GM19438 (cell line): ENCODE measurements around the gene FDXACB1.
"Not testable (repeated sequence)": the region's sequence is repeated elsewhere in the genome, so short reads cannot be mapped to it uniquely, and the experiment has no call there.

Experiments used
- ATAC-seq: cut with Tn5 transposase; IDR thresholded peaks from one replicate; pipeline ENCODE4 v1.9.1; 2021; ENCODE audit warnings: low read depth; ENCODE audit not compliant: unreplicated experiment

FDXACB1 gene

DNA sequence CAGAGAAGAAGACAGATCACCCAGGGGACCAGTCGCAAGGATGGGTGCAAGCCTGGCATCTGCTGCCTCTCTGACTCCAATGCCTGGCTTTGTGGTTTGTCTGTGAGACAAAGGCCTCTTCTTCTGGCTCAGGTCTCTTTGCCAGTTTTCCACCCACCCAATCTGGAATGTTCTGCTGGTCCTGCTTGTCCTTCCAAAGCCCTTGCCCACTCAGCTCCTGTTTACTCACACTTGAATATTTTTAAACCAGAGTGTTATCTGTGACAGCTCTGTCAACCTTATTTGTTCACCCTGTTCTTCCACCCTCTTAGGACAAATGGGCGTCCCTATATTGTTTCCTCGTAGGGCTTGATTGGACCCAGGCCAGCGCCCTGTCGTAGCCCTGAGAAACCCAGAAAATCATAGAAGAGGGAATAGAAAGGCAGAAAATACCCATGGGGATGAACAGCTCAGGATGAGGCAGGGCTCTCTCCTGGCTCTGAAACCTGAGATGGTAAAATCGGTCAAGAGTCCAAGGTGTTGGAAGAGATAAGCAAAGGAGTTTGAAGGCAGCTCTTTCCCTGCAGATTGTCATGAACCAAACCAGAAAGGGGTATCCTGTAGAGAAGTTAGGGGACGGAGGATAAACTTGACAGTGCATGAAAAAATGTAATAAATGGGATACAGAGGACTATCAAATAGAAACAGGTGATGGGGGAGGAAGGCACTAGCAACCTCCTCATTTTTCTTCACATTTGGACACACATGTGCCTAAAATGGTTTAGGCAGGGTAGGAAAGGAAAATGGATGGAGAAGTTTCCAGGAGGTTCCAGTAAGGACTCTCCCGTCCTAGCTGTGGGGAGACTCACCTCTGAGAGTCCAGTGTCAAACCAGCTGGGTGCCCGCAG lies 32.0 kb upstream of the FDXACB1 start:
- ATAC-seq = no peak

DNA sequence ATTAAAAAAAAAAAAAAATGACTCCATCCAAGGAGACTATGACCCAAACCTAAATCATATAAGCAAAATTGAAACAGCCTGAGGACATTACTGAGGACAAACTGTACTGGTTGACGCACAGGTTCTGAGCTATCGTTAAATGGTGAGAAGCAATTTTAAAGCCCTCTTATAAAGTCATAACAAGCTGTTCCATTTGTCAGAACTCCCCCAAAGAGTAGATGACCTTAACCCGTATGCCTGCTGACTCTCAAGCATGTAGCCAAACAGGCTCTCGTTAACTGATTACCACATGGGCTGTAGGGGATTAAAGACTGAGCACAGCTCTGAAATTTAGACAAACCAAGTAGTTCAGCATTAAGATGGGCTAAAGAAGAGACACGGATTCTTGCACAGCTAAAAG lies 30.4 kb upstream of the FDXACB1 start:
- ATAC-seq = no peak

DNA sequence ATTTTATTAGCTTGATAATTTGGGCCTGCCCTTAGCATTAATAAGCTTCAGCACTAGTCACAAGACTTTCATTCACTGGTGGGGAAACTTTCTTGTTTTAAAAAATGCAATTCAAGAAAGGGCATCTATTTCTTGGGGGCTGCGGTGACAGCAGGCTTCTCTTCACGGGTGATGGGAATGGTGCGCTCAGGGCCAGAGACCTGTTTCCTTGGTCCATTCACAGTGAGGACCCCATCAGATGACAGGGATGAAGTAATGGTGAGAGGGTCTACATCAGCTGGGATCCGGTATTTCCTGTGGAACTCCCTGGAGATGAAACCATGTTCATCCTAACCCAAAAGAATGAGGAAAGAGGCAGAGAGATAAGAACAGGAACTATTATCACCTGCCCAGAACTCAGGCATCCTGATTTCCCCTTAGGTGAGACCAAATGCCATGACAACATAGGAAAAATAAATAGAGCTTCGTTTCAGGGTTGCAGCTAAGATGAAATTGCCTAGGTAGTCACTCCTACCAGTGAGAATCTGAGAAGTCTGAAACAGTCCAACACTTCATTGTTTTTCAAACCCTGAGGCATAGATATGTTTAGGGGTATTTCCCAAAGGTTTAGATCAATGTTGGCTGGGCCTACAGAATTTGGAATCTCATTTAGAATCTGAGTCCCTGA lies 29.8 kb upstream of the FDXACB1 start:
- ATAC-seq = no peak

DNA sequence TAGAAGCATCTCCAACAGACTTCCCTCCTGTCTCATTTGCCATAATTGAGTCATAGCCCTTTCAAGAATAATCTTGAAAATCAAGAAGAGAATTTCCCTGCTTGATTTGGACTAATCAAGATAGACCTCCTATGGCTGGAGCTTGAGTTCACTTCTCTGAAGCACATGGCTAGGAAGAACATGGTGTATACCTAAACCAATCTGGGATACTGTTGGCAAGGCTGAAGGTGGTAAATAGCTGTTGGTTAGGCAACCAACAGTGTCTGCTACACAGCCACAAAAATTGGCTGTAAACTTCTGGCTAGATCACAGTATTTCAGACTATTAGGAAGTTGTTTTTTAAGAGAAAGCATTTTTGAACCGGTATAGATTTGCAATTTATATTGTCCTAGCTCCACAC lies 27.7 kb upstream of the FDXACB1 start:
- no peak for ATAC-seq

DNA sequence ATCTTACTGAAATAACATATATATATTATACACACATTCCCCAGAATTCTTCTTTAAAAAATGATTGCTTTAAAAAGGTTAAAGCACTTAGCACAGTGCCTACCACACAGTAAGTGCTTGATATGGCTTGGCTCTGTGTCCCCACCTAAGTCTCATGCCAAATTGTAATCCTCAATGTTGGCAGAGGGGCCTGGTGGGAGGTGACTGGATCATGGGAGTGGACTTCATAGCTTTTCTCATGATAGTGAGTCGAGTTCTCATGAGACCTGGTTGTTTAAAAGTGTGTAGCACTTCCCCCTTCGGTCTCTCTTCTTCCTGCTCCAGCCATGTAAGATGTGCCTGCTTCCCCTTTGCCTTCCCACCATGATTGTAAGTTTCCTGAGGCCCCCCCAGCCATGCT lies 26.4 kb upstream of the FDXACB1 start:
- ATAC-seq = no peak

DNA sequence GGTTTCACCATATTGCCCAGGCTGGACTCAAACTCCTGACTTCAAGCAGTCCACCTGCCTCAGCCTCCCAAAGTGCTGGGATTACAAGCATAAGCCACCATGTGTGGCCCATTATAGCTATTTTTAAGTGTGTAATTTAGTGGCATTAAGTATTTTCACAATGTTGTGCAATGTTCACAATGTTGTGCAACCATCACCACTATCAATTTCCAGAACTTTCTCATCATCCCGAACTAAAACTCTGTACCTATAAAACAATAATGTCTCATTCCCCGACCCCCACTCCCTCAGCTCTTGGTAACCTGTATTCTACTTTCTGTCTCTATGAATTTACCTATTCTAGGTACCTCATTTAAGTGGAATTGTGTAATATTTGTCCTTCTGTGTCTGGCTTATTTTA lies 7.9 kb upstream of the FDXACB1 start:
- ATAC-seq = no peak

DNA sequence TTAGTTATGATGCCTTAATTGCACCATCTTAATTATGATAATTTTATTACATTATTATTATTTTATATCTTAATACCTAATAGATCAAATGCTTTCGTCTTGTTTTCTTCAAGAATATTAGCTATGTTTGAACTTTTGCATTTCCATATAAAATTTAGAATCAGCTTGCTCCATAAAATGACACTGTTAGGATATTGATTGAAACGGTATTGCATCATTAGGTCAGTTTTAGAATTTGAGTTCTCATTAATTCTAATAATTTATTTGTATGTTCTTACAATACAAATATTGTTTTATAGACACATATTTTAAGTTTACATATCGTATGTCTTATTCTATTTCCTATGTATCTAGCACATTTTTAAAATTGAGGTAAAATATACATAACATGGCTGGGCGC lies 7.1 kb upstream of the FDXACB1 start:
- no peak for ATAC-seq

DNA sequence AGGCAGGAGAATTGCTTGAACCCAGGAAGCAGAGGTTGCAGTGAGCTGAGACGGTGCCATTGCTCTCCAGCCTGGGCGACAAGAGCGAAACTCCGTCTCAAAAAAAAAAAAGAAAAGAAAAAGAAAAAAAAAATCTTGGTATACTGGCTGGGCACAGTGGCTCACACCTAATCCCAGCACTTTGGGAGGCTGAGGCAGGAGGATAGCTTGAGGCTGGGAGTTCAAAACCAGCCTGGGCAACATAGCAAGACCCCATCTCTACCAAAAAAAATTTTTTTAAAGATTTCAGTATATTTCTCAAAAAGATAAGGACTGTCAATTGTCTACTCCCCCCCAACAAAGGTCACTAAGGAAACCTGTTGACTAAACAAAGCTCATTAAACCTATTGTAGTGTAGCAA lies 6.1 kb upstream of the FDXACB1 start:
- ATAC-seq = not testable (repeated sequence)

DNA sequence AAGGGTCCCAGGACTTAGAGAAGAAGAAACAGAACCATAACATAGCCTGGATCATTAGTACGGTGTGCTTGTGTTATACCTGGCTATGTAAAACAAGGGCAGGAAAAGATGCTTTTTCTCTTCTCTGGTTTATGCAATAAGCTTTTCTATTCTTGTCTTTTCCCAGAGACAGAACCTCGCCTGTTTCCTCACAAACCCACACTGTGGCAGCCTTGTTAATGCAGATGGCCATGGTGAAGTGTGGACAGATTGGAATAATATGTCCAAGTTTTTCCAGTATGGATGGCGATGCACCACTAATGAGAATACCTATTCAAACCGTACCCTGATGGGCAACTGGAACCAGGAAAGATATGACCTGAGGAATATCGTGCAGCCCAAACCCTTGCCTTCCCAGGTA lies 3.2 kb upstream of the FDXACB1 start:
- no peak for ATAC-seq

DNA sequence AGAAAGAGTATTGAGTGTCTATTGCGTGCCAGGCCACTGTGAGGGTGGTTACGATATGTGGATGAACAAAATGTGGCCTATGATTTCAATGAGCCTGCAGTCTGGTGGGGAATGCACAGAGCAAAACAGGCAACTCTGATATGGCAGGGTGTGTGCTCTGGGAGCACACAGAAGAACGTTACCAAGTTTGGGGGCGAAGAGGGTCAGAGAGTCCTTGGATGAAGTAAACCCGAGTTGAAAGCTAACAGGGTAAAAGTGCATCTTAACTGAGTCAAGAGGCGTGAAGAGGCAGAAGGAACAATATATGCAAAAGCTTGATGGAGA lies 634 bp upstream of the FDXACB1 start:
- ATAC-seq = peak; percentile 3

DNA sequence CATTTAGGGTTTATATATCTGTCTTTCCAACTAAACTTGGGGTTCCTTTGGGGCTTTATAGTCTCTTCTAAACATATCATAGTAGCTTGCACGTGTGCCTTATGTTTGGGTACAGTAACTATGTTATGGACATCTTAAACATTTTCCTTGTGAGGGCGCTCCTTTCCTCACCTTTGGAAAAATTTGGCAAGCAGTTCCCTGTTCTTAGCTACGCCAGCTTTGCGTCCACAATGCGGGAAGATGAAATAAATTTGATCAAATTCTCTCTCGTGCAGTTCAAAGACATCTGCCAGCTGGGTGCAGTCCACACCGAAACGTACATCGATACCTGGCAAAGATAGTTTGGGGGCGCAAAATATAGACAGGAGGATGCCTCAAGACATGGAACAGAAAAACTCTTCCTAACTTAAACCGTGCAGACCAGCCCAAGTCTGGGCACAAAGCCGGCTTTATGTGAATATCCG lies 548 bp downstream of the FDXACB1 start:
- ATAC-seq = peak; percentile 21

DNA sequence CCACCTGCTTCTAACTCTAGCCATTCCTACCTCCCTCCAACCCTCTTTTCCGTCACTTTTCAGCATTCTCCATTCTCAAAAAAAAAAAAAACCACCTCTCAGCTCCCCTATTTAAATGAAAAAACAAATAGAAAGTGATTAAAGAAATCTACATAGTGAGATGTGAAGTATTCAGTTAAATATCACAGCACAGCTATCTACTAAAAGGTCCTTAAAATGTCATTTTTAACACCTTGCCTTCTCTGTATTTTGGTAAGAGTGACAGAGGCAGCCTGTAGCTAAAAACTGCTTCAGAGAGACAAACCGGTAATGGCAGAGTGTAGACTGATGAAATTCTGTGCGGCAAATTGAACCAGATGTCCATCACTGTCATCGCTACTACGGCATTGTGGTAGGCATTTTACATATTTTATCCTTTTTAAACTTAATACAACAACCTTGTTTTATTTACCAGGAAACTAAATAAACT lies 7.2 kb downstream of the FDXACB1 start:
- no peak for ATAC-seq

DNA sequence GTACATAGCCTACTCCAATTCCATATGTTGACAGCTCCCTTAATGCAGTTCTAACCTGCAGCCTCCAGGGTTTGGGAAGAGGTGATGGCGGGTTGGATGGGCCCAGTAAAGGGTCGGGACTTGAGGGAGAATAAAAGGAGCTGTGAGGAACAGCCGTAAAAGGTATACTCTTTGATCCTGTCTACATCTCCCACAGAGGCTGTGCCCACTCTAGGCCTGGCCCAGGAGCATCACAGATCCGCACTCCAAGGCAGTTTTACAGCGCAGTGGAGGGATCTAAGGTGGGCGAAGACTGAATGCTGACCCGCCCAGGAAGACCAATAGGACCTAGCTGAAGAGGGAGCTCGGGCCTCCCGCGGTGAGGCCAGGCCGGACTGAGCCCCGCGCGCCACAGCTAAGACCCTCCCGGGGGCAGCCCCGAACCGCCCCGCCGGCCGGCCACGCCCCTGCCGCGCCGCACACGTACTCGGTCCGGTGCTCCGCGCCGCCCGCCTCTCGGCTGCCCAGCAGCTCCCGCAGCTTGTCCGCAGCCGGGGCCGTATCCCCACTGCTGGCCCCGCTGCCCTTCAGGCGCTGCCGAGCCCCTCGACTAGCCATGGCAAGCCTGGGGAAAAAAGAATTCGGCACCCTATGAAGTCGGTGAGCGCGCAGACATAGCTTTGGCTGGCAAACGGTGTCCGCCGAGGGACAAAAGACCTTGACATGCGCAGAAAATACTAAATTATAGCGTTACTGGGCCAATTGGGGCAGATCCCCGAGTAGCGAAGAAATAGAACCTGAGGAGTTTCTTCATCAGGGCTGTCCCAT lies 7.9 kb downstream of the FDXACB1 start, which contains the start of gene ALG9:
Gene ALG9, minus strand, starts transcription at position 696 of the 807 bp plus-strand sequence. Its CDS starts 99 bp downstream, at position 597.
- peak; percentile 89 for ATAC-seq

DNA sequence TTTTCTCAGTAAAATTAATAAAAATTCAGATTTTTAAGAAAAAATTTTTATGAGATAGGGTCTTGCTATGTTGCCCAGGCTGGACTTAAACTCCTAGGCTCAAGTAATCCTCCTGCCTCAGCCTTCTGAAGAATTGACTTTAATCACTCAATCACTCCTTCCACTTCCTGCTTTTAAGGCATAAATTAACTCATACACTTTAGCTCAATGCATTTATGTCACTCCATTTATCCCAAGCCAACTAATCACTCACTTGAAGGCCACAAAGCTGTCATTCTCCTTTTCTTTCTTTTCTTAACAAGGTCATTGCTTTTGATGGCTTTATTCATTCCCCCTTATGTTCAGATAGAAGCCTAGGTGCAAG lies 8.5 kb downstream of the FDXACB1 start:
- peak; percentile 11 for ATAC-seq

DNA sequence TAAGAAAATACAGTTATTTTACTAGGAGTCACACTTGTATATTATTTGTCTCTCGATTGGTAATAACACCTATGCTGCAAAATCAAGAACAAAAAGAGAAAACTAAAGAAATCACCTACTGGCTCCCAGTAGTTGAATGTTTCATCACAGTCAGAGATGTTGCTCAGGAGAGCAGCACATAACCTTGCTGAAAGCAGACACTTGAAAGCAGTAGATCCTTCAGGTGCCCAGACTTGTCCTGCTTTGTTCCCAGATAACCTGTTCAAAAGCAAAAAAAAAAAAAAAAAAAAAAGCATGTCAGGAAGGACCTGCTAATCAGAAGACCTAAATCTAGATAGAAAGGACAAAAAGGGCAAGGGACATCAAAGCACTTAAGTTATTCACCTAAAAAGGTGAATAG lies 8.9 kb downstream of the FDXACB1 start:
- ATAC-seq = no peak

DNA sequence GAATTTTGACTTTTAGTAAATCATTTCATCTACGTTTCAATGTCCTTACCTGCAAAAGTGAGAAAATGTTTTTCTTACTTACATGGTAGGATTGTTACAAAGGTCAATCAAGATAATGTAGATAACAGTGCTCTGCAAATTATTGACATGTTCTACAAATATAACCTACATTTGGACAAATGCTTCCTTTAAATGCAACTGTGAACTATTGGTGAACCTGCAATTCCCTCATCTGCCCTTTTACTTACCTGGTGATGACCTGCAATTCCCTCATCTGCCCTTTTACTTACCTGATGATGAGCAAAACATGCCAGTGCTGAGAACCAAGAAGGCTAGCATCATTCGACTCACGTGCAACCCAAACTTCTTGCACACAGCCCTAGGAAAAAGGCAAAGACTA lies 18.7 kb downstream of the FDXACB1 start:
- no peak for ATAC-seq

DNA sequence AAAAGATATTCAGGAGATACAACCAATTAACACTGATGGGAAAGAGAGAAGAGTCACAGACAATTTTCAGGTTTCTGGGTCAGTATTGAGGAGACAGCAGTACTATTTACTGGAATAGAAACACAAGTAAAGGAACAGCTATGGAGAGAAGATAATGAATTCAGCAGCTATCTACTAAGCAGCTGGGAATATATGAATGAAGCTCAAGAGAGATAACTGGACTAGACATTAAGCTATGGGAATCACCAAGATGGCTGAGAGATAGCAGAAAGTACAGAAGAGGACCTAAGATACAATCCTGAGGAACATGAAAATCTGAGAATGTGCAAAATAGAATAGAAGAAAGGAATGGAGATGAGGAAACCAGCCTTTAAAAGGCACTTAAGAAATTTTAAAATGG lies 23.5 kb downstream of the FDXACB1 start:
- ATAC-seq = no peak

DNA sequence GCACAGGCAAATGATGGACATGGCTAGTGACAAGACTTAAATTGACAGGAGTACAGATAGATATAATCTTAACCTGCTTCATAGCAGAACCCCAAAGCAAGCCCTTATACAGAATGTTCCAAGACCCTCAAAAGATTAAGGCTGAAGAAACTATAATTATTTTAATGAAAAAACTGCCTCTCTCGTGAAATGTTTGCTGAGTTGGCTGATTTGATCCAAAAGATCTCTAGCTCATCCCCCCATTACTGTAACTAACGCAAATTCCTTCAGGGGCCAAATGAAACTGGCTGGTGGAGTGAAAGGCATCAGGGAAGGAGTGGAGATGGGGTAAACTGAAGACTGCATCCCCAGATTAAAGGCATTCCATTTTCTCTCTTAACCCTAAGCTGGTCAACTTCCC lies 26.9 kb downstream of the FDXACB1 start:
- no peak for ATAC-seq

DNA sequence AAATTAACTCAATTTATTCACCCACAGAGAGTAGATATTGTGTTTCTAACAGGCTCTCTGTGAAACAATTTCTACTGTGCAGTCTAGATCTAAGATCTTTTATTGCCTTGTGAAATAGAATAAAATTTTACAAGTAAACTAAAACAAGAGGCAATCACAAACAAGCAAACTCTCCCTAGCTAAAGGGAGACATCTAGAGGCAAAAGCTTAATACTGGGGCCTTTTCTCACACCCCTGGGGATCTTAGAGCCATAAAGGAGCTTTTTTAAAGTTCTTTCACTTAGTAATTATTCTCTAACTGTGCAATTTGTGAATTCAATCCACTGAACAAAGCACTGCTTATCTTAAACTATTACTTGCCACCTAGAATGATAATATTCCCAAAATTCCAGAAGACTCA lies 27.3 kb downstream of the FDXACB1 start:
- no peak for ATAC-seq

DNA sequence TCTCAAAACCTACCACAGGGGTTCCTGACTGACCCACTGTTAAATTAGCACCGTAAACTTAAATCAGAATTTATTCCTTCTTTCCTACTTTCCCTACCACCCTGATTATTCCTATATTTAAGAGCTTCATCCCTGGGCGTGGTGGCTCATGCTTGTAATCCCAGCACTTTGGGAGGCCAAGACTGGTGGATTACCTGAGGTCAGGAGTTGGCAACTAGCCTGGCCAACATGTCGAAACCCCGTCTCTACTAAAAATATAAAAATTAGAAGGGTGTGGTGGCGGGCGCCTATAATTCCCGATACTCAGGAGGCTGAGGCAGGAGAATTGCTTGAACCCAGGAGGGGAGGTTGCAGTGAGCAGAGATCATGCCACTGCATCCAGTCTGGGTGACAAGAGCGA lies 27.9 kb downstream of the FDXACB1 start:
- no peak for ATAC-seq

DNA sequence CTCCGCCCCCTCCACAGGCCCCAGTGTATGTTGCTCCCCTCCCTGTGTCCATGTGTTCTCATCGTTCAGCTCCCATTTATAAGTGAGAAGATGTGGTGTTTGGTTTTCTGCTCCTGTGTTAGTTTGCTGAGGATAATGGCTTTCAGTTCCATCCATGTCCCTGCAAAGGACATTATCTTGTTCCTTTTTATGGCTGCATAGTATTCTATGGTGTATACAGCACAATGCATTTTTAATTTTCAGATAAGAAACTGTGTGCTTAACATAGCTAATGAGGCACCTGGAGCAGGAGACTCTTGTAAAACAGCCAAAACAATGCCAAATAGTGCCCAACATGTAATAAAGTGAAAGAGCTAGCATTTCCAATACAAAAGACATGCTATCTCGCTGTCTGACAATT lies 29.3 kb downstream of the FDXACB1 start:
- no peak for ATAC-seq
